T-helper 2 cell treated with Interferon-gamma antibody and Interleukin-4, amounts not matched to agents 100 ng/mL and 5 ng/mL, for 36 hours (primary cell): ENCODE measurements around the gene GLI3. TPM values are rescaled to one million over a fixed set of nuclear protein-coding genes. Genes with fewer than 3 reads are reported as not detected.

Experiments
- intact Hi-C: fragments of 100-400 bp; cut with micrococcal nuclease; formaldehyde crosslinking; loops from one replicate; pipeline ENCODE4 v1.15.1; 2023
- total RNA-seq: library from RNA; stranded (reverse); gene quantifications from 2 replicates; pipeline ENCODE4 v1.2.3, GENCODE V29; 2022

The GLI3 gene
- total RNA-seq, 1 donor from 2014 or later, result not detected

- intact Hi-C loops, result no loop called here
These were observed 588 bp downstream of the GLI3 start for GRCh38 chr7:42236266-42236975.

- intact Hi-C loops, result no loop called here
These were observed 1.3 kb downstream of the GLI3 start for GRCh38 chr7:42235741-42236161.

- intact Hi-C loops, result no loop called here
These were observed 2.3 kb downstream of the GLI3 start for GRCh38 chr7:42234736-42235135.

- intact Hi-C loops, result no loop called here
These were observed 3.2 kb downstream of the GLI3 start for GRCh38 chr7:42233695-42234331.

GRCh38 chr7:42233171-42233570, 3.8 kb downstream of the GLI3 start:
- intact Hi-C loops, result no loop called here

GRCh38 chr7:42232275-42232674, 4.7 kb downstream of the GLI3 start:
- intact Hi-C loops, result no loop called here

- intact Hi-C loops, result no loop called here
These were observed 5.8 kb downstream of the GLI3 start for GRCh38 chr7:42231043-42231787.

- intact Hi-C loops, result no loop called here
These were observed 8.9 kb downstream of the GLI3 start for GRCh38 chr7:42227936-42228591.

GRCh38 chr7:42227541-42227935, 9.5 kb downstream of the GLI3 start:
- intact Hi-C loops, result no loop called here

- intact Hi-C loops, result no loop called here
These were observed 10.0 kb downstream of the GLI3 start for GRCh38 chr7:42227021-42227420.

GRCh38 chr7:42226354-42226941, 10.6 kb downstream of the GLI3 start:
- intact Hi-C loops, result no loop called here

- intact Hi-C loops, result no loop called here
These were observed 12.5 kb downstream of the GLI3 start for GRCh38 chr7:42224391-42225003.

GRCh38 chr7:42222891-42223290, 14.1 kb downstream of the GLI3 start:
- intact Hi-C loops, result no loop called here

GRCh38 chr7:42222125-42222524, 14.9 kb downstream of the GLI3 start:
- intact Hi-C loops, result no loop called here

GRCh38 chr7:42221304-42221703, 15.7 kb downstream of the GLI3 start:
- intact Hi-C loops, result no loop called here

GRCh38 chr7:42219447-42219846, 17.6 kb downstream of the GLI3 start:
- intact Hi-C loops, result no loop called here

GRCh38 chr7:42218248-42218647, 18.8 kb downstream of the GLI3 start:
- intact Hi-C loops, result no loop called here

- intact Hi-C loops, result no loop called here
These were observed 19.5 kb downstream of the GLI3 start for GRCh38 chr7:42217548-42217947.

- intact Hi-C loops, result no loop called here
These were observed 20.0 kb downstream of the GLI3 start for GRCh38 chr7:42217053-42217452.

GRCh38 chr7:42214060-42214679, 22.8 kb downstream of the GLI3 start:
- intact Hi-C loops, result no loop called here

- intact Hi-C loops, result no loop called here
These were observed 23.9 kb downstream of the GLI3 start for GRCh38 chr7:42213093-42213492.
